Activated CD4-positive, alpha-beta T cell treated with anti-CD3 and anti-CD28 coated beads, Interleukin-2, amount 10 ng/mL, durations not matched to agents 7 days and 5 days (primary cell): ENCODE results near the gene SLK. TPM values are rescaled to one million over a fixed set of nuclear protein-coding genes. Genes with fewer than 3 reads are reported as not detected.
A peak's percentile ranks its signal among the peaks of the same experiment; 100 is the strongest.

Source experiments
- CTCF ChIA-PET: fragments of 350-600 bp; sonication (Branson Sonifier 250); formaldehyde crosslinking; loops from one replicate; lab custom pipeline; 2021; ENCODE audit warnings: antibody characterized with exemption; lab: Charles Lee
- POLR2A ChIA-PET: fragments of 350-600 bp; sonication (Branson Sonifier 250); formaldehyde crosslinking; loops from one replicate; lab custom pipeline; 2021; ENCODE audit warnings: antibody characterized with exemption; lab: Charles Lee
- DNase-seq: peaks from one replicate; pipeline ENCODE4 v3.0.0-alpha.2; 2020
- H3K27ac Mint-ChIP-seq: one replicate; pipeline ENCODE4 v1.8.0; 2021; ENCODE audit warnings: mild to moderate bottlenecking, moderate library complexity, mixed read lengths
- H3K27me3 Mint-ChIP-seq: one replicate; pipeline ENCODE4 v1.8.0; 2021; ENCODE audit warnings: mixed read lengths
- H3K36me3 Mint-ChIP-seq: one replicate; pipeline ENCODE4 v1.8.0; 2021; ENCODE audit warnings: low read depth, mixed read lengths
- H3K4me1 Mint-ChIP-seq: one replicate; pipeline ENCODE4 v1.8.0; 2021; ENCODE audit warnings: mixed read lengths
- H3K4me3 Mint-ChIP-seq: one replicate; pipeline ENCODE4 v1.8.0; 2021; ENCODE audit warnings: mild to moderate bottlenecking, moderate library complexity, mixed read lengths
- H3K9me3 Mint-ChIP-seq: one replicate; pipeline ENCODE4 v1.8.0; 2021; ENCODE audit warnings: mixed read lengths
- total RNA-seq, 2 experiments: library from RNA; stranded (reverse); gene quantifications; one replicate each; pipeline ENCODE4 v1.2.3, GENCODE V29; 2021

Gene SLK
- total RNA-seq, 2 experiments from 2014 or later, result 31.5 to 32.4 TPM

DNA sequence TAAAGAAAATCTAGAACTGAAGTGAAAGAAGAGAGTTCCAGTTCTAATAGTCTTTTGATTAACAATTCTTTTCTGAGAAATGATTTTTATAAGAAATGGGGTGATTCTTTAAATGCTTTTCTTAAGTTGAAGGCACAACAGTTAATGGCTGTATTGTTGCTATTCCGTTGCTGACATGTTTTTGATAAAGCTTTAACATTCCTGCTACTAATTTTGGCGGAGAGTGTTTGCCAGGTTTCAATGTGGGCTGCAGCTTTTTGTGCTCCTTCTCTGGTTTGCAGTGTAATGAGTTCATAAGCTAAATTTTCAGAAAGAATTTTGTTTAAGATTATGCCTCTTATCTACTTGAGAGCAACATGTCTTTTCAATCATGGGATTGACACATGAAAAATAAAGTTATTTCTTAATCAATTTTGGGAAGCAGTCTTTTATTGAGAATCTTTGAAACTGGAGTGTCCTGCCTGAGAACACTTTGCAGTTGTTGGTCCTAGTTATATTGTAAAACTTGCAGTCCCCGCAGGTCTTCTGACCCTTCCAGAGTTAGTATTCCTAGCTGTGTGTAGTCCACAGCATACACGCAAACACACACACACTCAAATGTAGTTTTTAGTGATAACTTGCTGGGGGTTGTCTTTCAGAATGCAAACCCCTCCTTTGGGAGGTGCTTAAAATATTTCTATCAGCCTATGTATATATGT, 62.0 kb downstream of the SLK start:
- no peak for DNase-seq
- peaks cover 26% of the 10 kb centered on the region for H3K36me3 Mint-ChIP-seq
- no peaks in the 10 kb centered on the region for H3K27me3 Mint-ChIP-seq
- POLR2A ChIA-PET, result interaction anchor here (0.5 to 0.6 kb wide), 2 partner anchors 13 to 20 kb away, joined by 3 to 4 read pairs; no protein-coding TSS in a partner anchor
- H3K9me3 Mint-ChIP-seq, result no peaks in the 10 kb centered on the region
- no peak overlapping the region for H3K4me3 Mint-ChIP-seq
- H3K4me1 Mint-ChIP-seq, result peaks cover 2% of the 10 kb centered on the region
- H3K27ac Mint-ChIP-seq, result no peak overlapping the region
- CTCF ChIA-PET, result interaction anchor here (2.5 kb wide), 1 partner anchor 11 kb away, joined by 9 read pairs; no protein-coding TSS in a partner anchor

DNA sequence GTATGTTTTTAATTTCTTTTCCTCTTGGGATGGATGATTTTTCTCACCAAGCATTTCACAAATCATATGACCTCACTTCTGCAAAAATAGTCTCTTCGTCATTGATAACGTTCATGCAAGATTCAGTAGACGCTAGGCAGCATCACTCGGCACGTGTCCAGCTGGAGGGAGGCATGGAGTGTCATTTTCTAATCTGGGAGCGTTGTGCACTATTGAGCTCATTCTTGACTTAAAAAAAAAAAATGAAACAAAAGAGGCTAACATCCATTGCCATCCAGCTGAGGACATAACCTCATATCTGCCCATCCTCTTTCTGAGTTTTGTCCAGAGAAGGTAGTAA, 62.6 kb downstream of the SLK start:
- peaks cover 22% of the 10 kb centered on the region for H3K36me3 Mint-ChIP-seq
- H3K4me3 Mint-ChIP-seq, result no peak overlapping the region
- DNase-seq, result no peak
- no peaks in the 10 kb centered on the region for H3K9me3 Mint-ChIP-seq
- ChIA-PET CTCF (interaction anchor here (2.5 kb wide), 1 partner anchor 11 kb away, joined by 9 read pairs; no protein-coding TSS in a partner anchor), POLR2A (interaction anchor here (0.6 kb wide), 1 partner anchor 61 kb away, joined by 5 read pairs; no protein-coding TSS in a partner anchor)
- no peak overlapping the region for H3K27ac Mint-ChIP-seq
- H3K4me1 Mint-ChIP-seq, result peaks cover 2% of the 10 kb centered on the region
- no peaks in the 10 kb centered on the region for H3K27me3 Mint-ChIP-seq

GRCh38 chr10:104031631-104032030, 64.7 kb downstream of the SLK start:
- DNase-seq, result no peak
- Mint-ChIP-seq H3K9me3 (no peaks in the 10 kb centered on the region), H3K4me3 (no peak overlapping the region), H3K27ac (no peak overlapping the region), H3K27me3 (no peaks in the 10 kb centered on the region), H3K36me3 (peaks cover 11% of the 10 kb centered on the region), H3K4me1 (peaks cover 2% of the 10 kb centered on the region)
- ChIA-PET POLR2A (interaction anchor here (0.6 kb wide), 1 partner anchor 14 kb away, joined by 7 read pairs; no protein-coding TSS in a partner anchor), CTCF (interaction anchor here (1.0 to 1.2 kb wide), 2 partner anchors 10 to 25 kb away, joined by 3 to 4 read pairs; no protein-coding TSS in a partner anchor)

DNA sequence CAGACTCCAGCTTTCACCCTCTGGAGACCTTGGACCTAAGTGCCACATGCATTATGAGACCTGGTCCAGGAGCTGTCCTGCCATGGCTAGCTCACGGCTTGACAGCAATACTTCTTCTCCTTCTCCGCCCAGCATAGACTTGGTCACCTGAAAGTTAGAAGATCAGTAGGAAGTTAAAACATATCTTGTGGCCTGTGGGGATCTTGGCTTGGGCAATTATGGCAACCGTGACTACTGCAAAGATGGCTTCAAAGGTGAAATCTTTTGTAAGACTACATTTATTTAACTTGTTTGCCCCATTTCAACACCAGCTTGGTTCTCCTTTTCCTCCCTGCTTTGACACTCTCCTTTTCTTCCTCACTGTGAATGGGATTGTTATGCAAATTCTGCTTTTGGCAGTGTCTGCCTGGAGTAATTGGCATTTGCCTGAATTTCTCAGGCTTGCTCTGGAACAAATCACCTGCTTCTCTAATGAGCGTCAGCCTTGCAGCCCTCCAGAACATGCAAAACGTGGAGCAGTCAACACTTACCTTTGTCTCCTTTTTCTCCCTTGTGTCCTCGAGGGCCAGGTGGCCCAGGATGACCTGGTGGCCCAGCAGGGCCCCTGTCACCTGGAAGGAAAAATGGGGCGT, 65.3 kb downstream of the SLK start:
- peak overlapping the region; percentile 43 for H3K27ac Mint-ChIP-seq
- POLR2A ChIA-PET, result no interaction called here
- CTCF ChIA-PET, result interaction anchor here (1.0 to 1.2 kb wide), 2 partner anchors 9 to 25 kb away, joined by 3 to 4 read pairs; no protein-coding TSS in a partner anchor

GRCh38 chr10:104033401-104033930, 66.5 kb downstream of the SLK start:
- Mint-ChIP-seq H3K9me3 (no peaks in the 10 kb centered on the region), H3K4me3 (no peak overlapping the region), H3K27me3 (no peaks in the 10 kb centered on the region), H3K4me1 (no peaks in the 10 kb centered on the region), H3K36me3 (peaks cover 2% of the 10 kb centered on the region), H3K27ac (no peak overlapping the region)
- no peak for DNase-seq
- ChIA-PET CTCF (interaction anchor here (0.9 to 2.4 kb wide), 3 partner anchors 9 to 162 kb away, joined by 3 to 8 read pairs (median 3); no protein-coding TSS in a partner anchor), POLR2A (no interaction called here)

More for the DNA sequence above, 65.3 kb downstream of the SLK start:
- no peaks in the 10 kb centered on the region for H3K9me3 Mint-ChIP-seq
- H3K36me3 Mint-ChIP-seq, result peaks cover 9% of the 10 kb centered on the region
- no peak for DNase-seq
- H3K4me3 Mint-ChIP-seq, result no peak overlapping the region
- no peaks in the 10 kb centered on the region for H3K27me3 Mint-ChIP-seq
- H3K4me1 Mint-ChIP-seq, result peaks cover 2% of the 10 kb centered on the region

GRCh38 chr10:104033966-104034365, 67.0 kb downstream of the SLK start:
- POLR2A ChIA-PET, result no interaction called here
- H3K27ac Mint-ChIP-seq, result no peak overlapping the region
- no peaks in the 10 kb centered on the region for H3K9me3 Mint-ChIP-seq
- no peak overlapping the region for H3K4me3 Mint-ChIP-seq
- no peak for DNase-seq
- no peaks in the 10 kb centered on the region for H3K27me3 Mint-ChIP-seq
- CTCF ChIA-PET, result interaction anchor here (0.6 to 2.4 kb wide), 4 partner anchors 10 to 393 kb away, joined by 3 to 8 read pairs (median 3); no protein-coding TSS in a partner anchor
- peaks cover 2% of the 10 kb centered on the region for H3K36me3 Mint-ChIP-seq
- no peaks in the 10 kb centered on the region for H3K4me1 Mint-ChIP-seq

GRCh38 chr10:104034401-104035193, 67.7 kb downstream of the SLK start:
- Mint-ChIP-seq H3K27ac (no peak overlapping the region), H3K4me1 (no peaks in the 10 kb centered on the region), H3K27me3 (no peaks in the 10 kb centered on the region), H3K4me3 (no peak overlapping the region), H3K9me3 (no peaks in the 10 kb centered on the region), H3K36me3 (peaks cover 2% of the 10 kb centered on the region)
- ChIA-PET CTCF (interaction anchor here (0.6 to 2.4 kb wide), 2 partner anchors 11 to 392 kb away, joined by 3 to 8 read pairs; no protein-coding TSS in a partner anchor), POLR2A (no interaction called here)
- DNase-seq, result no peak

- Mint-ChIP-seq H3K4me3 (no peak overlapping the region), H3K36me3 (peaks cover 2% of the 10 kb centered on the region), H3K9me3 (no peaks in the 10 kb centered on the region), H3K27me3 (no peaks in the 10 kb centered on the region), H3K4me1 (no peaks in the 10 kb centered on the region), H3K27ac (no peak overlapping the region)
- no peak for DNase-seq
- CTCF ChIA-PET, result interaction anchor here (2.4 kb wide), 1 partner anchor 10 kb away, joined by 8 read pairs; no protein-coding TSS in a partner anchor
- POLR2A ChIA-PET, result no interaction called here
Measured at GRCh38 chr10:104035194-104036068, 68.5 kb downstream of the SLK start.

DNA sequence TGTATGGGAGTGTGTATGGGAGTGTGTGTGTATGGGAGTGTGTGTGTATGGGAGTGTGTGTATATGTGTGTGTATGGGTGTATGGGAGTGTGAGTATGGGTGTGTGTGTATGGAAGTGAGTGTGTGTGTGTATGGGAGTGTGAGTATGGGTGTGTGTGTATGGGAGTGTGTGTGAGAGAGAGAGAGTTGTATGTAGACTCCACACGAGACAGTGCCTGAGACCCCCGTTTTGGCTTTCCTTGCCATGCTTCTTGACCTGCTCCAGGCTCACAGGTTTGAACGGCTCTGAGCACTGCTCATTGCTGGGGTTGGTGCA, 69.1 kb downstream of the SLK start:
- no peak for DNase-seq
- H3K9me3 Mint-ChIP-seq, result no peaks in the 10 kb centered on the region
- CTCF ChIA-PET, result no interaction called here
- H3K4me3 Mint-ChIP-seq, result no peak overlapping the region
- POLR2A ChIA-PET, result no interaction called here
- peaks cover 2% of the 10 kb centered on the region for H3K36me3 Mint-ChIP-seq
- H3K27ac Mint-ChIP-seq, result no peak overlapping the region
- no peaks in the 10 kb centered on the region for H3K27me3 Mint-ChIP-seq
- H3K4me1 Mint-ChIP-seq, result no peaks in the 10 kb centered on the region

GRCh38 chr10:104036518-104037260, 69.7 kb downstream of the SLK start:
- peak; percentile 4 for DNase-seq
- Mint-ChIP-seq H3K4me1 (no peaks in the 10 kb centered on the region), H3K27me3 (no peaks in the 10 kb centered on the region), H3K9me3 (no peaks in the 10 kb centered on the region), H3K27ac (no peak overlapping the region), H3K36me3 (no peaks in the 10 kb centered on the region), H3K4me3 (no peak overlapping the region)
- ChIA-PET CTCF (interaction anchor here (0.8 kb wide), 1 partner anchor 18 kb away, joined by 3 read pairs; no protein-coding TSS in a partner anchor), POLR2A (no interaction called here)

DNA sequence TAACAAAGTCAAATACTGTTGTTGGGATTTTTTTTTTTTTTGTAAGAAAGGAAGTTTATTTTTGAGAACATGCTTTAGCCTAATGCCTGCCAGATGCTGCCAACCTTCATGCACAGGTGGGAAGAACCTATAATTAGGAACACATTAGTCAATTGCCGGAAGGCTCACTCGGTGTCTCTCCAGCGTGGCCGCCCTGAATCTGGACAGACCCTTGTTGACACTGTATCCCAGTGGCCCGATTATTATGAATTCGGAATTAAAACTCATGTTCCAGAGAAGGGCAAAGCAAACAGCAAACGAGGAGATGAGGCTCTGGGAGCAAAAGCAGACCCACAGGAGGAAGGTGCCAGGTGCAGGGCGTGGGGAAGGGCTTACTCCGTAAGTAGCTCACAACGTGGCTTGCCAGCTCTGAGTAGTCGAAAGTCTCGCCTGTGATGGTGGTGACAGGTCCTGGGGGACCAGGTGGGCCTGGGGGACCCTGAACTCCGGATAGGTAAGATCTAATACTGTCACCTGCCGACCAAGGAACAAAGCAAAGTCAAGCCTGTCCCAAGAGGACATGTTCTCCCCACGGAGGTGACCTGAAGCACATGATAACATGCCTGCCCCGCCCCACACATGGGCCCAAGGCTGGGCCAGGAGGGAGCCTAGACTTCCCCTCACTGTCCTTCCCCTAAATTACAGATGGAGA, 70.5 kb downstream of the SLK start:
- DNase-seq, result peak; percentile 3
- H3K27ac Mint-ChIP-seq, result no peak overlapping the region

More for the DNA sequence above, 70.5 kb downstream of the SLK start:
- CTCF ChIA-PET, result interaction anchor here (0.8 kb wide), 1 partner anchor 18 kb away, joined by 3 read pairs; no protein-coding TSS in a partner anchor
- no peaks in the 10 kb centered on the region for H3K9me3 Mint-ChIP-seq
- no peak overlapping the region for H3K4me3 Mint-ChIP-seq
- H3K4me1 Mint-ChIP-seq, result no peaks in the 10 kb centered on the region
- no peaks in the 10 kb centered on the region for H3K27me3 Mint-ChIP-seq
- POLR2A ChIA-PET, result no interaction called here
- H3K36me3 Mint-ChIP-seq, result no peaks in the 10 kb centered on the region
